Measurements from ENCODE around the gene CFAP46. TPM values are rescaled to one million over a fixed set of nuclear protein-coding genes. Genes with fewer than 3 reads are reported as not detected.

CFAP46 gene
- total RNA-seq, 1 donor from 2014 or later, result 1.3 TPM

DNA sequence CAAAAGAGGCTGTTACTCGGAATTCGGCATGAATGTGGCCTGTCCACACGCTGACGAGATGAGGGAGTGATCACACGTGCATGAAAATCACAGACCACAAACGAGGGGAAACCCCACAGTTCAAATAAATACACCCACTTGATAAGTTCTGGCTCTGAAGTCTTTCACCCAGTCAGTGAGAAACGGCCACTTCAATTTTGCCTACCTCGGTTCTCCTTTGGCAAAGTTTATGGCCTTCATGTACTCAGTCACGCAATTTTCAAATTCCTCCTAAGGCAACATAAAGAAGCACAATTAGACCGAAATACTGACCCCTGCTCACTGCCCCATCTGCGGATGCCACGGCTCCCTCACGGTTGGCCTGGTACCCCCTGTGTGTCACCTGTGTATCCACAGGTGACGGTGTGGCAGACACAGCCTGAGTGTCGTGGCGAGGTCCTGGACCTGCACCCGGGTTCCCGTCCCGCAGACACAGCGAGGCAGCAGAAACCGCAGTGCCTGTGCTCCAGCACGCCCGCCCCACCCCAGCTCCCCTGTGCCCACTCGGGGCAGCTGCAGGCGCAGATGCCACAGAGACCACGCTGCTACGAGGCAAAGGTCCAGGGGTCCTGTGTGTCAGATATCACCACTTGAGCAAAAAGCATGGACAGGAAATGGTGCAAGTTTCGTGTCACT lies 1.4 kb downstream of the CFAP46 start:
- peak overlapping the region; percentile 86 for H3K4me3 Mint-ChIP-seq (ENCODE audit: unreplicated experiment)
- FAIRE-seq, result no peak
- Histone ChIP-seq H3K27ac (ENCODE audit: low read depth, low read length) (no peak overlapping the region), H2AFZ (ENCODE audit: low read depth, low read length) (no peak overlapping the region), H3K79me2 (ENCODE audit: insufficient read depth, low read length) (no peaks in the 10 kb centered on the region), H3K9ac (ENCODE audit: low read length) (no peak overlapping the region), H3K27me3 (ENCODE audit: insufficient read depth, low read length) (no peaks in the 10 kb centered on the region), H3K4me1 (ENCODE audit: insufficient read depth, low read length) (no peaks in the 10 kb centered on the region), H3K4me3 (ENCODE audit: insufficient read depth, low read depth, low read length) (no peak overlapping the region), H3K4me2 (ENCODE audit: low read length) (no peak overlapping the region), H3K36me3 (ENCODE audit: insufficient read depth, low read length) (no peaks in the 10 kb centered on the region), H4K20me1 (ENCODE audit: insufficient read depth, low read length) (no peaks in the 10 kb centered on the region), H3K9me3 (ENCODE audit: insufficient read depth, low read depth, low read length) (no peaks in the 10 kb centered on the region)
- no peak for TF ChIP-seq EZH2 (IDR thresholded peaks at IDR 0.05; ENCODE audit: insufficient read depth, low read length)
- TF ChIP-seq, protein P1, sequence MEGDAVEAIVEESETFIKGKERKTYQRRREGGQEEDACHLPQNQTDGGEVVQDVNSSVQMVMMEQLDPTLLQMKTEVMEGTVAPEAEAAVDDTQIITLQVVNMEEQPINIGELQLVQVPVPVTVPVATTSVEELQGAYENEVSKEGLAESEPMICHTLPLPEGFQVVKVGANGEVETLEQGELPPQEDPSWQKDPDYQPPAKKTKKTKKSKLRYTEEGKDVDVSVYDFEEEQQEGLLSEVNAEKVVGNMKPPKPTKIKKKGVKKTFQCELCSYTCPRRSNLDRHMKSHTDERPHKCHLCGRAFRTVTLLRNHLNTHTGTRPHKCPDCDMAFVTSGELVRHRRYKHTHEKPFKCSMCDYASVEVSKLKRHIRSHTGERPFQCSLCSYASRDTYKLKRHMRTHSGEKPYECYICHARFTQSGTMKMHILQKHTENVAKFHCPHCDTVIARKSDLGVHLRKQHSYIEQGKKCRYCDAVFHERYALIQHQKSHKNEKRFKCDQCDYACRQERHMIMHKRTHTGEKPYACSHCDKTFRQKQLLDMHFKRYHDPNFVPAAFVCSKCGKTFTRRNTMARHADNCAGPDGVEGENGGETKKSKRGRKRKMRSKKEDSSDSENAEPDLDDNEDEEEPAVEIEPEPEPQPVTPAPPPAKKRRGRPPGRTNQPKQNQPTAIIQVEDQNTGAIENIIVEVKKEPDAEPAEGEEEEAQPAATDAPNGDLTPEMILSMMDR (IDR thresholded peaks at IDR 0.05; ENCODE audit: insufficient read depth, low read depth, low read length), result no peak
- H3K4me1 Mint-ChIP-seq (ENCODE audit: low read depth, unreplicated experiment), result no peaks in the 10 kb centered on the region
- no peaks in the 10 kb centered on the region for H3K36me3 Mint-ChIP-seq (ENCODE audit: low read depth, unreplicated experiment)
- H3K27me3 Mint-ChIP-seq (ENCODE audit: low read depth, unreplicated experiment), result peaks cover 20% of the 10 kb centered on the region
- no peak overlapping the region for H3K27ac Mint-ChIP-seq (ENCODE audit: unreplicated experiment)
- H3K9me3 Mint-ChIP-seq (ENCODE audit: unreplicated experiment), result no peaks in the 10 kb centered on the region
- DNase-seq (ENCODE audit: low read depth), result no peak

DNA sequence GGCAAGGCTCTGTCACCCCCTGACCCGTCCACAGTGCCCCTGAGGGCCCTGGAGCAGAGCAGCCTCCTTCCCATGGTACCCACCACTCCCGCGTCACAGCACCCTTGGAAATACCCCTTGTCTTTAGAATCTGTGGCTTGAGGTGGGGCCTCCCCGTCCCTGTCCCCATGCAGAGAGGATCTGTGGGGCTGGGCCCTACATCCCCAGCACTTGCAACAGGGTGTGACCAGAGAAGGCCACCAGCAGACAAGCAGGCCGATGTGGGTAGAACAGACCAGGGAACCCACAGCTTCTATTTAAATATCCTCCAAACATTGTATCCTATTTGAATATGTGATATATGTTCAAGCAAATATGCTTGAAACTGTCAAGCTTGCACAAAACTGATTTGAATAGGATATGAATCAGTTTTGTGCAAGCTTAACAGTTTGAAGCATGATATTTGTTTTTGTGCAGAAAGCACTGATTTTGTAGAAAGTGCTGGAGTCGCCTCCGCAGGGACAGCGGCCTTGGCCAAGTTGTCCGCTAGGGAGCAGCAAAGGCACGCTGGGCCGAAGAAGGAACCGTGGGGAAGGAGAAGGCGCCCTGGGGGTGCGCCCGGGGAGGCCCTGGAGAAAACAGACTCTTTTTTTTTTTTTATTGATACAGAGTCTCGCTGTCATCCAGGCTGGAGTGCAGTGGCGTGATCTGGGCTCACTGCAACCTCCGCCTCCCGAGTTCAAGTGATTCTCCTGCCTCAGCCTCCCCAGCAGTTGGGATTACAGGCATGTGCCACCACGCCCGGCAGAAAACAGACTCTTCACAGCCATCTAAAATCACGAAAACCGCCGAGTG lies 2.2 kb downstream of the CFAP46 start:
- Mint-ChIP-seq H3K27ac (ENCODE audit: unreplicated experiment) (no peak overlapping the region), H3K36me3 (ENCODE audit: low read depth, unreplicated experiment) (no peaks in the 10 kb centered on the region), H3K27me3 (ENCODE audit: low read depth, unreplicated experiment) (peaks cover 16% of the 10 kb centered on the region), H3K4me3 (ENCODE audit: unreplicated experiment) (no peak overlapping the region), H3K9me3 (ENCODE audit: unreplicated experiment) (no peaks in the 10 kb centered on the region), H3K4me1 (ENCODE audit: low read depth, unreplicated experiment) (no peaks in the 10 kb centered on the region)
- no peaks in the 10 kb centered on the region for H3K36me3 ChIP-seq (ENCODE audit: insufficient read depth, low read length)
- no peaks in the 10 kb centered on the region for H4K20me1 ChIP-seq (ENCODE audit: insufficient read depth, low read length)
- no peaks in the 10 kb centered on the region for H3K79me2 ChIP-seq (ENCODE audit: insufficient read depth, low read length)
- DNase-seq (ENCODE audit: low read depth) (peak; percentile 20), FAIRE-seq (no peak)
- H3K27ac ChIP-seq (ENCODE audit: low read depth, low read length), result no peak overlapping the region
- no peak overlapping the region for H3K9ac ChIP-seq (ENCODE audit: low read length)
- no peak for TF ChIP-seq EZH2 (IDR thresholded peaks at IDR 0.05; ENCODE audit: insufficient read depth, low read length)
- TF ChIP-seq, protein P1 (IDR thresholded peaks at IDR 0.05; ENCODE audit: insufficient read depth, low read depth, low read length), result peak; percentile 74
- H3K4me1 ChIP-seq (ENCODE audit: insufficient read depth, low read length), result no peaks in the 10 kb centered on the region
- H3K9me3 ChIP-seq (ENCODE audit: insufficient read depth, low read depth, low read length), result no peaks in the 10 kb centered on the region
- H3K4me2 ChIP-seq (ENCODE audit: low read length), result no peak overlapping the region
- H2AFZ ChIP-seq (ENCODE audit: low read depth, low read length), result no peak overlapping the region
- no peaks in the 10 kb centered on the region for H3K27me3 ChIP-seq (ENCODE audit: insufficient read depth, low read length)
- H3K4me3 ChIP-seq (ENCODE audit: insufficient read depth, low read depth, low read length), result no peak overlapping the region

All from astrocyte (in vitro differentiated cells and primary cell).